Muscle layer of duodenum (tissue), 2 donors: Measurements from ENCODE around the gene FAM228A.
"Not testable (repeated sequence)": the region's sequence is repeated elsewhere in the genome, so short reads cannot be mapped to it uniquely, and the experiment has no call there.

Experiments used
- H3K27ac ChIP-seq: one replicate; pipeline ENCODE4 v1.7.0; 2013; ENCODE audit warnings: mild to moderate bottlenecking, low read length
- H3K27me3 ChIP-seq: one replicate; pipeline ENCODE4 v1.7.0; 2013; ENCODE audit warnings: low read depth, mild to moderate bottlenecking, control low read depth, low read length
- H3K36me3 ChIP-seq, 2 donors: one replicate each; pipeline ENCODE4 v1.7.0; 2013; ENCODE audit warnings: low read length in 2 of 2, control low read depth in 1 of 2, mild to moderate bottlenecking in 1 of 2; ENCODE audit not compliant: insufficient read depth in 2 of 2, control insufficient read depth in 1 of 2
- H3K4me1 ChIP-seq, 2 donors: one replicate each; pipeline ENCODE4 v1.7.0; 2013; ENCODE audit warnings: low read length in 2 of 2, mild to moderate bottlenecking in 2 of 2, control low read depth in 1 of 2, moderate library complexity in 1 of 2; ENCODE audit not compliant: insufficient read depth in 2 of 2, control insufficient read depth in 1 of 2
- H3K4me3 ChIP-seq, 2 donors: one replicate each; pipeline ENCODE4 v1.7.0; 2013; ENCODE audit warnings: low read length in 2 of 2, low read depth in 1 of 2, mild to moderate bottlenecking in 1 of 2
- H3K9me3 ChIP-seq, 2 donors: one replicate each; pipeline ENCODE4 v1.7.0; 2013; ENCODE audit warnings: low read length in 2 of 2, control low read depth in 1 of 2, mild to moderate bottlenecking in 1 of 2; ENCODE audit not compliant: control insufficient read depth in 1 of 2
- donor health status: healthy.

FAM228A gene

GRCh38 chr2:24174851-24175277 lies at the start of gene FAM228A:
Gene FAM228A (plus strand): TSS chr2:24175053. CDS start chr2:24175481, 428 bp downstream.
- H3K27me3 ChIP-seq, result no peaks in the 10 kb centered on the region
- H3K27ac ChIP-seq, result peak within 1 kb of the TSS; percentile 51
- no peaks in the 10 kb centered on the region for H3K4me1 ChIP-seq
- no peaks in the 10 kb centered on the region for H3K9me3 ChIP-seq
- no peaks in the 10 kb centered on the region for H3K36me3 ChIP-seq
- peak within 1 kb of the TSS; percentile 31 to 48 for H3K4me3 ChIP-seq

- Histone ChIP-seq H3K9me3 (no peaks in the 10 kb centered on the region), H3K4me3 (no peak overlapping the region), H3K36me3 (no peaks in the 10 kb centered on the region), H3K4me1 (peaks cover 0 to 16% of the 10 kb centered on the region in 2 donors), H3K27ac (no peak overlapping the region), H3K27me3 (no peaks in the 10 kb centered on the region)
These were observed 48.9 kb upstream of the FAM228A start for GRCh38 chr2:24125956-24126355.

GRCh38 chr2:24132543-24132942 lies 42.3 kb upstream of the FAM228A start:
- Histone ChIP-seq H3K27me3 (no peaks in the 10 kb centered on the region), H3K36me3 (no peaks in the 10 kb centered on the region), H3K27ac (no peak overlapping the region), H3K4me3 (no peak overlapping the region), H3K9me3 (peaks cover 3 to 5% of the 10 kb centered on the region in 2 donors), H3K4me1 (no peaks in the 10 kb centered on the region)

DNA sequence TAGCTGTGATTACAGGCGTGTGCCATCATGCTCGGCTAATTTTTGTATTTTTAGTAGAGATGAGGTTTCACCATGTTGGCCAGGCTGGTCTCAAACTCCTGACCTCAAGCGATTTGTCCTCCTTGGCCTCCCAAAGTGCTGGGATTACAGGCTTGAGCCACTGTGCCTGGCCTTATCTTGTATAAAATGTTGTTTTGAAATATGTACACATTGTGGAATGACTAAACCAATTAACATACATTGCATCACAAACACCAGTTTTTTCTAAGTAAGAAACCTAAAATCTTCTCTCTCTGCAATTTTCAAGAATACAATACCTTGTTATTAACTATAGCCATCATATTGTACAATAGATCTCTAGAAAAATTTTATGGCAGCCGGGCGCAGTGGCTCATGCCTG lies 34.5 kb upstream of the FAM228A start:
- peaks cover 0 to 14% of the 10 kb centered on the region in 2 donors for H3K36me3 ChIP-seq
- not testable (repeated sequence) for H3K4me3 ChIP-seq, H3K9me3 ChIP-seq

DNA sequence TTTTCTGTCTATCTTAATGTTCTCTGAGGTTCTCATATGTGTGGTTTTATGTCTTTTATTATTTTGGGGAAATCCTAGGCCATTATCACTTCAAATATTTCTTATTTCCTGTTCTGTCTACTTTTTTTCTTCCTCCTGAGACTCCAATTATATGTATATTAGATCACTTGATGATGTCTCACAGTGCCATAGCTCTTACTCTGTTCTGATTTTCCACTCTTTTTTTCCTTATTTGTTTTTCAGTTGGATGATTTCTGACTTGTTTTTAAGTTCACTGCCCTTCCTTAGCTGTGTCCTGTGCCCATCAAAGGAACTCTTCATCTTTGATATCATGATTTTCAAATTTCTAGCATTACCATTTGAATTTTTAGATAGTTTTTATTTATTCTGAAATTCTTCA lies 27.5 kb upstream of the FAM228A start:
- H3K27me3 ChIP-seq, result no peaks in the 10 kb centered on the region
- H3K36me3 ChIP-seq, result peaks cover 0 to 36% of the 10 kb centered on the region in 2 donors
- peaks cover 7 to 11% of the 10 kb centered on the region in 2 donors for H3K9me3 ChIP-seq
- no peaks in the 10 kb centered on the region for H3K4me1 ChIP-seq
- H3K4me3 ChIP-seq, result no peak overlapping the region
- no peak overlapping the region for H3K27ac ChIP-seq

More for the DNA sequence above, 34.5 kb upstream of the FAM228A start:
- H3K27me3 ChIP-seq, H3K4me1 ChIP-seq, H3K27ac ChIP-seq: not testable (repeated sequence)

- Histone ChIP-seq H3K9me3 (peaks cover 7 to 8% of the 10 kb centered on the region in 2 donors), H3K4me3 (no peak overlapping the region), H3K4me1 (no peaks in the 10 kb centered on the region), H3K36me3 (peaks cover 0 to 39% of the 10 kb centered on the region in 2 donors), H3K27ac (no peak overlapping the region), H3K27me3 (no peaks in the 10 kb centered on the region)
These were observed 22.2 kb upstream of the FAM228A start for GRCh38 chr2:24152413-24153197.

GRCh38 chr2:24153478-24153877 lies 21.4 kb upstream of the FAM228A start:
- Histone ChIP-seq H3K4me3 (no peak overlapping the region), H3K36me3 (peaks cover 0 to 30% of the 10 kb centered on the region in 2 donors), H3K27me3 (no peaks in the 10 kb centered on the region), H3K4me1 (no peaks in the 10 kb centered on the region), H3K9me3 (no peaks in the 10 kb centered on the region), H3K27ac (no peak overlapping the region)

- Histone ChIP-seq H3K36me3 (peaks cover 0 to 16% of the 10 kb centered on the region in 2 donors), H3K4me3 (no peak overlapping the region), H3K9me3 (peaks cover 0 to 3% of the 10 kb centered on the region in 2 donors), H3K27ac (no peak overlapping the region), H3K4me1 (no peaks in the 10 kb centered on the region), H3K27me3 (no peaks in the 10 kb centered on the region)
These were observed 16.7 kb upstream of the FAM228A start for GRCh38 chr2:24158131-24158530.

DNA sequence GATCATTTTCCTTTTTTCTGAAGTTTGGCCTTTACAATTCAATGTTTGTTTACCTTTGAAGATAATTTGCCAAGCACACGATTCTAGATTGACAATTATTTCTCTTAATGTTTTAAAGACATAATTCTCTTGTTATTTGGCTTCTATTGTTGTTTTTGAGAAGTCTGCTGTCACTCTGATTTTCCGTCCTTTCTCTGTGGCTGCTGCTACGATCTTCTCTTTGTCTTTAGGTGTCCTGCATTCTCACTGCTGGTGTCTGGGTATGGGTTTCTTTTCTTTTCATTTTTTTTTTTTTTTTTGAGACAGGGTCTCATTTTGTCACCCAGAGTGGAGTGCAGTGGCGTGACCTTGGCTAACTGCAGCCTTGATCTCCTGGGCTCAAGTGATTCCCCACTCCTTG lies 15.1 kb upstream of the FAM228A start:
- Histone ChIP-seq H3K36me3 (peaks cover 0 to 6% of the 10 kb centered on the region in 2 donors), H3K27me3 (no peaks in the 10 kb centered on the region), H3K4me1 (no peaks in the 10 kb centered on the region), H3K4me3 (no peak overlapping the region), H3K9me3 (peaks cover 0 to 3% of the 10 kb centered on the region in 2 donors), H3K27ac (no peak overlapping the region)

DNA sequence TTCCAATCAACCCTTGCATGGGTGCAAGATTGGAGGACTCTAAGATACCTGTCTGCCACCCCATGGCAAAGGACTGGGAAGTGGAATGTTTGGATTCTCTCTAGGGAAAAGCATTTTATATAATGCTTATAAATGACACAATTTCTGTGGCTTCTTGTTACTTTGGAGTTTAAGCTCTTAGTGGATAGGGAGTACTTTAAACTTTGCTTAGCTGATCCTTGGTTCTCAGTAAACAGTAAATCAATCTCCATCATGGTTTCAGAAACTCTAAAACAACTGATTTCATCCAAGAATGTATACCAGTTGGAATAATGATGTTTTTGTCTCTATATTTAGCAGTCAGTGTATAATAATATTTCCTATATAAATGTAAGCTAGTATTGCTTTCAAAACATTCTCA lies 14.1 kb upstream of the FAM228A start:
- Histone ChIP-seq H3K9me3 (peaks cover 0 to 3% of the 10 kb centered on the region in 2 donors), H3K4me3 (no peak overlapping the region), H3K27me3 (no peaks in the 10 kb centered on the region), H3K36me3 (peaks cover 0 to 6% of the 10 kb centered on the region in 2 donors), H3K27ac (no peak overlapping the region), H3K4me1 (no peaks in the 10 kb centered on the region)

GRCh38 chr2:24162494-24162893 lies 12.4 kb upstream of the FAM228A start:
- Histone ChIP-seq H3K4me3 (no peak overlapping the region), H3K9me3 (peaks cover 0 to 3% of the 10 kb centered on the region in 2 donors), H3K27ac (no peak overlapping the region), H3K4me1 (no peaks in the 10 kb centered on the region), H3K36me3 (peaks cover 0 to 6% of the 10 kb centered on the region in 2 donors), H3K27me3 (no peaks in the 10 kb centered on the region)
